Mammary microvascular endothelial cell (primary cell): ENCODE measurements around the gene DNAI1. TPM values are rescaled to one million over a fixed set of nuclear protein-coding genes. Genes with fewer than 3 reads are reported as not detected.

Source experiments
- total RNA-seq: library from RNA; depleted of rRNA; stranded (reverse); fragments of >200 nt; gene quantifications from 2 replicates; pipeline ENCODE4 v1.2.3, GENCODE V29; 2015

Gene DNAI1
- not detected in 2 replicates for total RNA-seq

DNA sequence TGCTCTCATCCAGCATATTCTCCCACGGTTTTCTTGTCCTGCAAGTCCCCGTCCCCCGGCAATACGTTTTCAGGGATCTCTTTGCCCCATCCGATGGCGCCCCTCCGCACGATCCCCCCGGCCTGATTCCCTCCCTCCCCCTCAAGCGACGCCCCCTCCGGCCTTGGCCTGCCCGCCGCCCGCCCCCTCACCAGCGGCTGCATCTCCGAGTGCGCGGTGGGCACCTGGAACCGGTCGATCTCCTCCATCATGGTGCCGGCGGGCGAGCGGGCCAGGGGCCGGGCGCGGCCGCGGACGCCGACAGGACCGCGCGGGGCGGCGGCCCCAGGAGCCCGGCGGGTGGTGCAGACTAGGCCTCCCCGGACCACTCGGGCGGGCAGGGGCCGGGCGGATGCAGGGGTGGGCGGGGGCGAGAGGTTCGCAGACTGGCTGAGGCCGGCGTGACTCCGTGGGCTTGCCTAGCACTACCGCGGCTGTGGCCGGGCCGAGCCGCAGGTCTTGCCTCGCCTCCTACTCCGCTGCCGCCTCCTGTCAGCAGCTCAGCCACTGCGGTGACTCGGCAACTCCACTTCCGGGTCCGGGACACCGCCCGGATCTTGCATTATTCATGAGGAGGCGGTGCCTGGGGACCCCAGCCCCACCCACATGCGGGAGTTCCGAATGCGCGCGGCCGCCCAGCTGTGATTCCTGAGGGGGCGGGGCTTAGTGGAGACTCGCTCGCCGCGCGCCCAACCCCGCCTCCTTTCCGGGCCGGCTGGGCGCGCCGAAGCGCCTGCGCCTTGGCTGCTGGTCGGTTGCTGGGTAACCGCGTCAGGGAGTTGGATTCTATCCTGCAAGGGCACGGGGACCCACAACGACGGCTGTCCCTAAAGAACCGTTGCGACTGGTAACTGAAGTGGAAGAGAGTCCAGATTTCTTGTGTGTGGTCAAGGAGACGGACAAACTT lies at the start of gene DNAI1, which contains the start of gene FAM219A:
DNAI1 (plus strand) TSS at position 793 of the 946 bp plus-strand sequence. CDS start 201 bp downstream, outside the sequence.
FAM219A (minus strand) TSS at position 558 of the 946 bp plus-strand sequence; CDS start at position 251, 307 bp downstream.

DNA sequence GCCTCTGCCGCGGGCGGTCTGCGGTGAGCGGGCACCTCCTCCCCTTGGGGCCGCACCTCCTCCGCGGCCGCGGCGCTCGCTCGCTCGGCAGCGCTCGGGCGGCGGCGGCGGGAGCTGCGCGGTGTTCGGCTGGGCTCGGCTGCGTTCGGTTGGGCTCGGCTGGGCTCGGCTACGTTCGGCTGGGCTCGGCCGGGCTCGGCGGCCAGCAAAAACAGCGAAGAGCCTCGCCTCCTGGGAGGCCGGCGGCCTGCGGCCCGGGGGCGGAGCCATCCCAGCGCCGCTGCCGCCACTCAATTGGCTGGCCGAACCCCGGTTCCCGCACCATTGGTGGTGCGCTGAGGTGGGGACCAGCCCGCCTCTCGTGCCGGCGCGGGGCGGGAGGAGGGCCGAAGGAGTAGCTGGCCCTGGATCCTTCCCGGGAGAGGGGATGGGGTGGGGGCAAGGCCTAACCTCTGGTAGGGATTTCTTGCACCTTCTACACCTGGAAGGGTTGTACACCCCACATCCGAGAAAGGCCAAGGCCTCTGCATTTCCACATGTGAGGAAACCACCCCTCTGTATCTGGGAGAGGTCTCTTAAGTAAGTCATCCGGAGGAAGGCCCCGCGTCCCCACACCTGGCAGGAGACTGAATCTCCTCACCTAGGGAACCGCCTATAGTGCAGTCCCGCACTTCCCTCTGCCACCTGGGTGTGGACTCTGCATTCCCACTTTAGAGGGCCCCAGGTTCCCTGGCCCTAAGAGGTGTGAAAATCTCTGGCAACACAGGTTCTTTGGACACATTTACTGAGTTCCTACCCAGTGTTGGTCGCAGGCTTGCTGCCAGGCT lies 64.6 kb downstream of the DNAI1 start, which contains the start of gene ENHO:
ENHO (minus strand) TSS at position 20 of the 827 bp plus-strand sequence. CDS start 1,295 bp downstream, outside the sequence.

Other genes starting within 250 kb of the DNAI1 start
- gene KIF24, start 129.5 kb upstream of the DNAI1 start, total RNA-seq, result 2.8 and 3.1 TPM in 2 replicates
- 43.4 and 48.1 TPM in 2 replicates for gene NUDT2, start 129.2 kb upstream of the DNAI1 start, total RNA-seq
- gene MYORG, start 81.9 kb upstream of the DNAI1 start, total RNA-seq, result 6.1 and 7.4 TPM in 2 replicates
- gene FAM219A, start 235 bp upstream of the DNAI1 start, total RNA-seq, result 26.9 and 32.8 TPM in 2 replicates
- gene ENHO, start 64.2 kb downstream of the DNAI1 start, total RNA-seq, result not detected in 2 replicates
- gene CNTFR, start 130.9 kb downstream of the DNAI1 start, total RNA-seq, result not detected in 2 replicates
- 36.1 and 37.3 TPM in 2 replicates for gene RPP25L, start 153.3 kb downstream of the DNAI1 start, total RNA-seq
- 141 and 162 TPM in 2 replicates for gene DCTN3, start 161.7 kb downstream of the DNAI1 start, total RNA-seq
- 0.34 TPM in 1 of 2 replicates, not detected in the other for gene ARID3C, start 170.3 kb downstream of the DNAI1 start, total RNA-seq
- 123 and 148 TPM in 2 replicates for gene SIGMAR1, start 179.0 kb downstream of the DNAI1 start, total RNA-seq
- gene GALT, start 187.9 kb downstream of the DNAI1 start, total RNA-seq, result 17.2 and 18.5 TPM in 2 replicates
- gene IL11RA, start 193.4 kb downstream of the DNAI1 start, total RNA-seq, result 9.8 and 13.6 TPM in 2 replicates
- gene CCL27, start 203.9 kb downstream of the DNAI1 start, total RNA-seq, result not detected in 2 replicates
- not detected in 2 replicates for gene CCL19, start 232.5 kb downstream of the DNAI1 start, total RNA-seq